Activated gamma-delta T cell treated with anti-CD3 and anti-CD28 coated beads, Interleukin-2, amount 50 U/mL, for 16 hours (primary cell): ENCODE measurements around the gene SLC22A23.

Experiments used
- DNase-seq: peaks from one replicate; pipeline ENCODE4 v3.0.0-alpha.2; 2020; ENCODE audit warnings: low read depth

Gene SLC22A23

DNA sequence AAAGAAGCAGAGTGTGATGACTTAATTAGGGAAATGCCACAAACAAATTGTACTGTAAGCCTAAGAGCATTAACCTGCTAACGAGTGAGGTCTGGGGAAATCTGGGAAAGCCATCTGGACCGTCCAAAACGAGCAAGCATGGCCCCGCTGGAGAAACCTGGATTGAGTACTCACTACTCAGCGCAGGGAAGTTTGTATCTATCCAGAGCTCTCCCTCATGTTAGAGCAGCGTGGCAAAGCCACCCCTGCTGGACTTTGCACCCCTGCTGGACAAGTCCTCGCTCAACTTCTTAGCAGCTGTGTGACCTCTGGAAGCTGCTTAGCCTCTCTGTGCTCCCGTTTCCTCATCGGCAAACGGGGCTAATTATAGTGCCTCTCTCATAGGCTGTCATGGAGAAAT lies 160.8 kb downstream of the SLC22A23 start:
- no peak for DNase-seq

DNA sequence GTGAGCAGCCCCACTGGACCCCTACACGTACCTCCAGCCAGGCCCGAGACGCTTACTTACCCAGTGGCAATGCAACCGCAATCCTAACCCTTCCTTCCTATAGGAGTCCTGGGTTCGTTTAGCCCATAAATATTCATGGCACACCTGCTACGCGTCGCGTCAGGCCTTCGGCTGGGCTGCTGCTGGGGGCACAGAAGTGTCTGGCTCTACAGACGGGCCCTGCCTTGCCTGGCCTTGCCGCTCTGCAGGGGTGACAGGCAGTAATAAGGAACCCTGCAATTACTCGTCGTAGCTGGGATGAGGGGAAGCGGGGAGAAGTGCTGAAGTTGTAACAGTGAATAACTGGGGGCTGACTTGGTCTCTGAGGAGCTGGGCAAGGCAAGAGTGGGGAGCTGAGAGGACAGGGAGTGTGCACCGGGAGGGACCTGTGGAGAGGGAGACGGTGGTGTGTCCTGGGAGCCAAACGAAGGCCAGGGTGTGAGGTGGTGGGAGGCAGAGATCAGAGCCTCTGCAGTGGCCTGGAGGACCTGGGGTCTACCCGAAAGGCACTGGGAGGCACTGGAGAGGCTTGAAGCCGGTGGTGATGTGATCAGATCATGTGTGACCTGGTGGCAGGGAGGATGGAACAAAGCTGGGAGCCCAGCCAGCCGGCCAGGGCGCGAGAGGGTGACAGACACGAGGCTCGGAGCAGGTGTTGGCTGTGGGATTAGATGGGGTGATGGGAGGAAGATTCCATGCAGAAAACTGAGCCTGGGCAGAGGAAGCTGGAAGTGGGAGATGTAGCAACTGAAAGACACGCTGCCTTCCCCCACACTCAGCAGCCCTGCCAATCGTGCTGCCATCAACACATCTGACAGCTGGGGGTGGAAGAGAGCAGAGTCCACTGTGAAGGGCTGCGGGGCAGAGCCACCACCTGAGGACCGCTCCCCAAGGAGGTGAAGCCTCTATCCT lies 161.7 kb downstream of the SLC22A23 start:
- no peak for DNase-seq

DNA sequence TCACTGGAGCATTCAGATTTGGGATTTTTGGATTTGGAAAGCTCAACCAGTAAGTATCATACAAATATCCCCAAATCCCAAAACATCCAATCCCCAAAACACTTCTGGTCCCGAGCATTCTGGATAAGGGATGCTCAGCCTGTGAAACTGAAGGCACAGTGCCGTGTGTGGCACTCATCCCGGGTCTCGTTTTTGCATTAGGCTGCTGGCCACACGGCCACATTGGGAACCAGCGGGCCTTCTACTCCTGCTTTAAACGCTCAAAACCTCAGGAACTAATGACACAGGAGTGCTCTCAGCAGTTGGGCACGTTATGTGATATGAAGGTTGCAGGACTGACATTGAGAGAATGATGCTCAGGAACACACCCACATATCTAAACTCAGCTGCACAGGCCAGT lies 162.5 kb downstream of the SLC22A23 start:
- no peak for DNase-seq

DNA sequence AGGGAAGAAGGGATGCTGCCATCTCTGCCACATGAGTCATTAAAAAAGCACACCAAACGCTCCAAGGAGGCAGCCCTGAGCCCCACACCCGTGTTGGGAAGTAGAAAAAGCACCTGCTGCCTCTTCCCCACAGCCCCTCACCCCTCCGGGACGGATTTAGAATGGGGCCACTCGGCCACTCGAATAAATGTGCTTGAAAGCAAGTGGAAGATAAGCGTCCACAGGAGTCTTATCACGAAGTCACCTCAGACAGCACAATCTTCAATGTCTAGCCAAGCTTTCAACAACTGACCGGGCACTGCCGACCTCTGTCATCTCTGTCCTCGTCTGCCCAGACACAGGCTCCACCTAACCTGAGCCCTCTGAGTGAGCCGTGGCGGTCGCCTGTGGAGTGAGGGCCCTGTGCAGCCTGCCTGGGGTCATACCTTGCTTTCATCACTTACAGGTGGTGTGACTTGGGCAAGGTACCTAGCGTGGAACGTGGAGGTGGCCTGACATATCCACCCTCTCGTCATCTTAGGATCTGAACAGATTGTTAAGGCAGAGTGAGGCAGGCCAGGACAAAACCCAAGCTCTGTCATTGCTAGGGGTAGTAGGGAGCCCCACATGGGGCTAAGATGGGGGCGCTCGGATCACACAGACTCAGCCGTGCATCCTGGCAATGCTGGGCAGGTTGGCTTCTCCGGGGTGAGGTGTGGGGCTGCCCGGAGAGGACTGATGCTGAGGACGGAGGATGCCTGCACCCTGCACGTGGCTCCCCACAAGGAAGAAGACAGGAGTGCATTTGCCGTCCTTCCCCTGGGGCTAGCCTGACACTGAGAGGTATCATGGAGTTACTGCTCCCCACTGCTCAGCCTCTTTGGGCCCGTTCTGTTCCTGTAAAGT lies 163.3 kb downstream of the SLC22A23 start:
- DNase-seq, result no peak

DNA sequence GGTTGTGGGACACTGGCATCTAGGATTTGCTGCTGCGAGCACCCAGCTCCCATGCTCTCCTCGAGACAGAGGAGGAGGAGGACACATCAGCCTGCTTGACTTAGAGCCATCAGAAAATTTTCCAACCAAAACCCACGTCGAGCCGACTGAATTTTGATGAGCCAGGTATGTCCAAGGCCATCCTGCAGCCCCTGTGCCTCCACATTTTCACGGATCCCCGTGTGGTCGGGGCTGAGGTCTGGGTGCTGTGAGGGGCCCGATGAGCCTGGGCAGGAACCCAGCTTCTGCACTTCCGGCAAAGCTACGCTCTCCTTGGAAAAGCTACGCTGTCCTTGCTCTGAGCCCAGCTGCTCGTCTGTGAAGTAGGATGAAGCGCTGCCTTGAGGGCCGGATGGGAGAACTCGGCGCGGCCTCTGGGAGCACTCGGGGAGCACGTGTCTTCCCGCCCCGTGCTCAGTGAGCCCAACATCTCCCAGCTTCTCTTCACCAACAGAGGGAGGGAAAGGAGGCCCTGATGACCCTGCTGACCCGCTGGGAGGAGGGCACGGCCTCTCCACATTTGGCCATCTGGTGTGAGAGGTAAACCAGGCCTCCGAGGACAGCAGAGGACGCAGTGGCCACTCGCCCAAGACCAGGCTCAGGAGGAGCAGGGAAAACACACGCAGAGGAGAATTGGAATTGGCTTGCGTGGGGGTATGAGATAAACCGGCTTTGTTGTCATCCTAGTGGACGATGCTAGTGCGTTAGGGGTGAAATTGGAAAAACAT lies 164.2 kb downstream of the SLC22A23 start:
- no peak for DNase-seq

DNA sequence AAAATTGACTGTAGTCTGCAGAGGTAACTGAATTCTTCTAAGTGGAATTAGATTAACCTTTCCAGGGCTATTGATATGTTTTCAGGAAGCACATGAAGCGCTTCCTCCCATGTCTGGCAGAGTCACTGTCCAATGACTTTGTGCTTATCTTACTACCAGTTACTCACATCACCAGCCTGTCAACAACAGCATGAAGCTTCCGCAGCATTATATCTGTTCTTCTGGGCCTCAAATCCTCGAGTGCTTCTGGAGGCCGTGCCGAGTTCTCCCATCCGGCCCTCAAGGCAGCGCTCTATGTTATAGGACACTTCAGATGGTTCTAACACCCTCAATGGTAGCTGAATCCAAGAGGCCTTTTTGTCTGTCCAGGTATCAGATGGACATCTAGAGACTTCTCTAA lies 164.9 kb downstream of the SLC22A23 start:
- DNase-seq, result no peak

DNA sequence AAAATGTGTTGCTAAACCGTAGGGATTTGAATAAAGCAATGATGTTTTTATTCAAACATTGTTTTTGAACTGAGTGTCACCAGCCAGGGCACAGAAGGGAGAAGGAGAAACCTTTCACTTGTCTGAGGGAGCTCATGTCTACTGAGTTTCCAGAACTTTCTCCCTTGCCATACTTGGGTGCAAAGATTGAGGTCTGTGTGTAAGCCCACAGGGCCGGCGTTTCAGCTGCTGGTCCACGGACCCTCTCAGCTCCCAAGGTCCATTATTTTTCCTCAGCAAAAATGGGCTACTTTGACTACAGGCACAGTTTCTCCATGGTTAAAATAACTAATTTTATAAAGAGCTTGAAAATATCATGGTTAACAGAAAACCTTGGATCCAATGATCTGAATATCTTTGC lies 165.5 kb downstream of the SLC22A23 start:
- no peak for DNase-seq

DNA sequence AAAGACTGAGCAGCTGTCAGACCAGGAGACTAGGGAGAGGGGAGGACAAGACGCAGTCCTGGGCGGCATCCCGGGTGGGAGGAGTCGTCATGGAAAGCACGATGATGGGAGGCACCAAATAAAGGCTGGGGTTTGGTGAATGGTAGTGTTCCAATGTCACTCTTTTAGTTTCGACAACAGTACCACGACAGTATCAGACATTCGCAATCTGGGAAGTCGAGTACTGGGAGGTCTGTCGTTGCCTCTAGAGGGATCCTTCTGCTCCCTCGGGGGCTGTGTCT lies 166.0 kb downstream of the SLC22A23 start:
- no peak for DNase-seq

DNA sequence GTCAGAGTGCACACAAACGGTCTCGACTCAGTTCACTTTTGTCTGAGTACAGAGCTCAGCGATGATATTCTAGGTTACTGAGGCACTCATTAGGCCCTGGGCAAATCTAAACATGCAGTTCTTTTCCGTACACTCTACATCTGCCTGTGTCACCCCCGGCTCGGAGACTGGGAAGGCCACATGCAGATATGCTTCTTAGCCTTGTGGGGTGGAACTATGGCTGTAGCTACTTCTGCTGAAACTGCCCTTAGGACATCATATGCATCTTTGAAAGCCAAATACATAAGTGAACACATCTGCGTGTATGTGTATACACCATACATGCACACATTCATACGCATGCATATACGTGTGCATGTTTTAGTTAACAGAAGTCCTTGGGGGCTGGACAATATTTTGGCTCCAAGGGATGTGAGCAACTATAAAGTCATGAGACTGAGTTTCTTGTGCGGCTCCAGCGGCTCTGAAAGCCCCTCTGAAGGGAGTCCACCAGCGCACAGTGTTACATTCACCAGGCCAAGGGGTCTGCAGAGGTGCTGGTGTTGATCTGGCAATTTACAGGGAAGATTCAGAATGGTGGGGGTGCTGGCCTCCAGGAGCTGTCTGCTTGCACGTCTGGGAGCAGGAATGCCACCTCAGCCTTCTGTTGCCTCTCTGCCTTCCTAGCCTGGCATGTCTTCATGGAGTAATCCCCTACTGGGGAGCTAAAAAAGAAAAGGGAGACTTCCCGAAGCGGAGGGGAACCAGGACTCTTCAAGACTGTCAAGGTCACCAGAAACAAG lies 166.5 kb downstream of the SLC22A23 start:
- DNase-seq, result no peak

DNA sequence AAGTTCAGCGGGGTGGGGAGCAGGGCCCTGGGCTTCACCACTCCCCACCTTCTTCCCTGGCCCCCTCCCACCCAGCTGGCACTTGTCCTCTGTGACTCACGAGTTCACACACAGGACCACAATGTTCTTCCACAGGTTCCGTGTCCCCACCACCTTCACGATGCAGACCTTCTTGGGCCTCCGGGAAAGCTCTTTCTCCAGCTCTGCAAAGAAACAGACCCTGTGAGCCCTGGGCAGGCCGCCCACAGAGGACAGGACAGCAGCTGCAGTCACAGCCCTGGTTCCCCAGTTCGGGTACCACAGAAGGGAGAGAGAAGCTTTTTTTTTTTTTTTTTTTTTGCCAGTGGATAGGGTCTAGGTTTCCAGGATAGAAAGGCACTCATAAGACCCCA lies 167.2 kb downstream of the SLC22A23 start:
- no peak for DNase-seq

DNA sequence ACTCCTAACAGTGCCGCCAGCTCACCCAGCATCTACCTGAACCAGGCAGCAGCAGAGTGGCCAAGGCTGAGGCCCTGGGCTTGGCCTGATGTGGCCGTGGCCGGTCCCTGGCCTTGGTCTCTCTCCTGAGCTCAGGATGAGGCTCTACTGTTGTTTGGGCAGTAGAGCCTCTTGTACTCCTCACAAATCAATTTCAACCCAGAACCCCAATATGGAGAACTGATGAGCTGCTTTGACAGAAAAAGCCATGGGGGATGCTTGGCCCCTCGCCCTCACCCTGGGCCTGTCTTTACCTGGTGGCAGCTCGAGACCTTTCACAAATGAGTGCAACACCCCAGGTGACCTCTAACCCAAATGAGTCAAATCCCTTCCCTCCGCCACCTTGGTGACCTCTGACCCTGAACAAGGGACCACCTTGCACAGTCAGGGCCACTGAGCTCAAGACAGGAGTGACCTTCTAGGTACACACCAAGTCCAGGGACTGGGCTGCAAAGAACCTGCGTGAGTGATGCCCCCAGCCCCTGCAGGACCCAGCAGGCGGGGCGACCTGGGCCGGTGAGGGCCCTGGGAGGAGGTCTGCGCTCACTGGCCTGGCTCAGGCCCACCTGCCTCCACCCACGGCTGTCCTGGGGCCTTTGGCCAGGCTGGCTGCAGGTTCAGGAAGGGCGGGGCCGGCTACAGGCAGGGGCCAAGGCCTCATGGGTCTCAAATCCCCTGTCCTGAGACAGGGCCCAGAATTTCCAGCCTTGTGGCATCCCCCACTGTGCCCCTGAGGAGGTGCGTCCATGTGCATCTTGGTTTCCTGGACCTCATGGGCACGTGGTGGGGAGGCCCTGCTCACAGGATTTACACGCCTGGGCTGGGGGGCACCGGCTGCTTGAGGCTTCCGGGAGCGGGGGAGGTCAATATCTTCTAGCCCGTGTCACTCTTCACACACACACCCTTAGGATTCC lies 167.9 kb downstream of the SLC22A23 start:
- DNase-seq, result no peak

DNA sequence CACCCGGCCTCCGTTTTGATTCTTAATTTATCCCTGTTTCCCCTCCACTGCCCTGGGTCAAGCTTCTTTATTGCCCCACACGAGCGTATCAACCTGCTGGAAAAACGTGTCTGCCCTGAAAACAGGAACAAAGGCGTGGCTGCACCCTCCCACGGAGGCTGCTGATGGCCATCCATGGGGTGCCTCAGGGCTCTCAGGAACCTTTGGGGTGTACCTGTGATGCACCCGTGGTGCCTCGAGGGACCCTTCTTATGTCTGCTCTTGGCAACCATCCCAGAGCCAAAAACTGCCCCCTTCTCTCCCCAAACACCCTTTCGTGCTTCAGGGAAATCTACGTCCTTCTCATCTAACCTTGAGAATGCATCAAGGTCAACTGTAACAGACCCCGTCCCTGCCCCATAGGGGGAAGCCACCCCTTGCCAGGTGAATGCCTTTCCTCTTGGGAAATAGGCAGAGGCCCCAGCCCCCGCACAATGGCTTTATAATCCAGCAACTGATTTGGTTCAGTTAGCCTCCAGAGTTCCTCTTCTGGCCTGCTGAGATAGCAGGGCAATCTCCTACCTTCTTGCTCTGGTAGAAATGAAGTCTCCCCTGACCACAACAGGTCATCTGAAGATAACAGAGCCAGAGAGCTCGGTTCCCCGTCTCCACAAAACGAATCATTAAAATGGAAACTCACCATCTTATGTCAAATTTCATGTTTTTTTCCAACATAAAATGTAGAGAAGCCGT lies 168.7 kb downstream of the SLC22A23 start:
- DNase-seq, result no peak

DNA sequence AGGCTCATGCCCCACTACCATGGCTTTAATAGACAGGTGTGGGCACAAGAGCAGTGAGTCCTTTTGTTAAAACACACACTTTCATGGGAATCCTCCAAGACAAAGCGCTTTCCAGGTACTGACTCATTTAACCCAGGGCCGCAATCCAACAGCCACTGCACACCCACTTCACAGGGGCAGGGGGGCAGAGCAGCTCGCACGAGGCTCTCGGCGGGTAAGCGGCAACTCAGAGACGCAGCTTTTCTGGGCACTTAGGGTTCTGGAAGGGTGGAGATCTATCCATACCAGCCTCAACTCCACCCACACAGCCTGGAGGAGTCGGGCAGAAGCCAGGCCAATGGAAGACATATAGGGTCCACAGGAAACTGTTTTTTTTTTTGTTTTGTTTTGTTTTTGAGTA lies 169.5 kb downstream of the SLC22A23 start:
- DNase-seq, result no peak

DNA sequence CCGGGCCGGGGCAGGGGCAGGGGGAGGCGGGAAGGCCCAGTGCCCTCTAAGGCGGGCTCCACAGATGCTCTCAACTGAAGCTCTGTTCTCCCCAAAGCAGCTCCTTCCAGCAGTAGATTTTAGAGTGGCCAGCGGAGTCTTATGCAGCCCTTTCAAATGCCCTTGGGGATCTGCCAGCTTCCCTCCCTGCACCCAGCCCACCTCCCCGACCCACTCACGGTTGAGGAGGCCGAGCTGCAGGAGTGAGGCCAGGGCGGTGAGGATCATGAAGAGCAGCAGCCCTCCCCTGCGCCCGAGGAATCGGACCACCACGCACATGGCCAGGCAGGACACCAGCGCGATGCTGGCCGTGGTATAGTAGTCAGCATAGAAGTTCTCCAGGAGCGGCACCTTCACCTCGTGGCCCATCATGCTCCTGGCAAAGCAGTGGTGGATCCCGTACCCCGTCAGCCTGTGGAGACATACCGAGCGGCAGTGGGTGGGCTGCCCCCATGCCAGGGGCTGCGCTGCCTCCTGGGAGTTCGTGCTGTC lies 170.1 kb downstream of the SLC22A23 start:
- no peak for DNase-seq

DNA sequence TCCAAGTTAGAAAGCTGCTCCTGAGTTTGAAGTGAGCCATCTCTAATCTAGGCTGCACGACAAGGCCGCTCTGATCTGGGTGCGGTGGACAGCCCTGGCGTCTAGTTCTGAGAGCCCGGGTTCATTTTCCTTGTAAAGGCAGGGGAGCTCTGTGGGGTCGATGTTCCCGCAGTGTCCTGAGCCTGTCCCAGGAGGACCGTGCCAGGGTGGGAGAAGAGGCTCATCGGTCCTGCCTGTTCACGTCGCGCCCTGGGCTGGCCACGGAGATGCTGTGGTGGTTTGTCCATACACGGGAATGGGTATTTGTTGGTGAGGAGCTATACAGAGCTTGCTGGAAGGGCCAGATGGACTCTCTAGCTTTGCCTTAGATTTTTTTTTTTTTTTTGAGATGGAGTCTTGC lies 171.1 kb downstream of the SLC22A23 start:
- no peak for DNase-seq

DNA sequence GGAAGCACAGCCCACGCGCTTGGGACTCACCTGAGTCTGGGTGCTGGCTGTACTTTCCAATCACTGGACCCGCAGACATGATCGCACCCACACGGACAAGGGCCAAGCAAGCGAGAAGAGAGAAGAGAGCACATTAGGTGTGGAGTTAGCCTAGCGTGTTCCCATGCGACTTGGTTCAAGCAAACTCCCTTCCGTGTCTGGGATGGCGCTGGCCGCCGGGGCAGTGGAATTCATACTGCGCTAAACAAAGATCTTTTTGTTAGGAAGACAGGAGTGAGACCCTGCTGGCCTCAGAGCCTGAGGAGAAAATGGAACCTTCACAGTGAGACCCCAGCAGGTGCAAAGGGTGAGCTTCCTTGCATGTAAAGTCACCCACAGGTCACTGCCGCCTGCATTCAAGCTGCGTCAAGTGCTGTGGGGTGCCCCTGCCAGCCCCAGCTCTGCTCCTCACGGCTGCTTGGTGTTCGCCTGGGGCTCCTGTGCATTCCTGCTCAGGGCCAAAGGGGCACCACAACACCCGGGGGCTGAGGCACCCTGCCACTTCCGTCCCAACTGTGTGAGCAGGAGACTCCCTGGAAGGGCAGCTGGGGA lies 171.7 kb downstream of the SLC22A23 start:
- DNase-seq, result no peak

DNA sequence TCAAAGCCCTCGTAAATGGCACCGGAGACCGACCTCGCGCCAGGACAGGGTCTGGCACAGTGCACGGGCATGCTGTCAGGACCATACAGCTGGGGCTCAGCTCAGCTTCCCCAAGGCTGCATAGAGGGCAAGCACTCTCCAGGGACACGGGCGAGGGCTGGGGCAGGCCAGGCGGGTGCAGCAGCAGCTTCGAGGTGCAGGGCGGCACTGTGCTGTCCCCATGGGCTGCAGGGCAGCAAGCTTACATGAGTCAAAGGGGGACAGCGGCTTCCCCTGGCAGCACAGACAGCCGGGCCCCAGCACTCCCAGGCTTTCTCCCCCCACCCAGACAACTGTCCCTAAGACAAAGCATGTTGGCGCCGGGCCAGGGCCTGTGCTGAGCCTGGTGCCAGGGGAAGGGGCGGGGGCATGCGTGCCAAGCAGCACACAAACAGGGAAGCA lies 172.4 kb downstream of the SLC22A23 start:
- DNase-seq, result no peak

DNA sequence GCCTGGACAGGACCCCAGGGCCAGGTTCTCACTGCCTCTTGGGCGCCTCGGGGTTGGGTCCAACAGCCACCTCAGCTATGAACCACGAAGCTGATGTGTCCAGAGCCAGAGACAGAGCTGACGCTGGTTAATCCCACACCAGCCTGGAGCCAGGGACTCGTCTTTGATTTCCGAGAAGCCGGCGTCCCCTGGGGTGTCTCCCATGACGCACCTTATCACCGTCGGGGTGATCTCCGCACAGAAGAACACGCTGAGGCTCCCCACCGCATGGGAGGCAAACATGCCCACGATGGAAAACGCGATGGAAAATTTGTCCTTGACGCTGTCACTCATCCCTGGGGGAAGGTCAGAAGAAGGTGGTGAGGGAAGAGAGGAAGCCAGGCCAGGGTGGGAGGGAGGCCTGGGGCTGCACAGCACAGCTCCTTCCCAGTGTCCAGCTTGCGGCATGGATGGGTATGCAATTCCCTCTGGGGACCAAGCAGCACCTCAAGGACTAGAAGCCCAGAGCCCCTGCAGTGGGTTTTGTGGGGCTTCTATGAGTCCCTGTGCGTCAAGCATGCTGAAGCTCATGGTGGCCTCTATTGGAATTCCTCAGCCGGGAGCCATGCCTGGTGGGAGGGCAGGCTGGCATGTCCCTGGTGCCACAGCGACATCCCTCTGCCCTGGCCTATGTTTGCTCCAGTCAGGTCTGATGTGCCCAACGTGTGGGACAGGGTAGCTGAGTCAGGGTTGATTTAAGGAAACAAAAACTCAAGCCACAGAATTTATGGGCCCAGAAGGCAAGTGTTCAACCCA lies 173.0 kb downstream of the SLC22A23 start:
- DNase-seq, result no peak
